Measurements from ENCODE around the gene RBM15.

RBM15 gene

GRCh38 chr1:110338886-110339406 is at the start of gene RBM15:
RBM15 (plus strand) TSS chr1:110339377; CDS start chr1:110339406, 29 bp downstream.
- DNase-seq: peak; percentile 100

GRCh38 chr1:110291241-110292030 is 47.7 kb upstream of the RBM15 start:
- DNase-seq: no peak

GRCh38 chr1:110292031-110292741 is 47.0 kb upstream of the RBM15 start:
- no peak for DNase-seq

- no peak for DNase-seq
These were observed 45.5 kb upstream of the RBM15 start for GRCh38 chr1:110293601-110294104.

GRCh38 chr1:110294308-110294707 is 44.9 kb upstream of the RBM15 start:
- no peak for DNase-seq

GRCh38 chr1:110298991-110299390 is 40.2 kb upstream of the RBM15 start:
- DNase-seq: no peak

GRCh38 chr1:110300412-110301085 is 38.6 kb upstream of the RBM15 start:
- no peak for DNase-seq

GRCh38 chr1:110302836-110303235 is 36.3 kb upstream of the RBM15 start:
- DNase-seq: no peak

GRCh38 chr1:110305900-110306420 is 33.2 kb upstream of the RBM15 start:
- no peak for DNase-seq

GRCh38 chr1:110307239-110307974 is 31.8 kb upstream of the RBM15 start:
- no peak for DNase-seq

- no peak for DNase-seq
These were observed 30.9 kb upstream of the RBM15 start for GRCh38 chr1:110308247-110308646.

GRCh38 chr1:110309139-110309538 is 30.0 kb upstream of the RBM15 start:
- DNase-seq: no peak

GRCh38 chr1:110309767-110310166 is 29.4 kb upstream of the RBM15 start:
- no peak for DNase-seq

GRCh38 chr1:110310300-110310699 is 28.9 kb upstream of the RBM15 start:
- DNase-seq: no peak

- DNase-seq: peak; percentile 8
These were observed 26.7 kb upstream of the RBM15 start for GRCh38 chr1:110312188-110313121.

- no peak for DNase-seq
These were observed 22.4 kb upstream of the RBM15 start for GRCh38 chr1:110316735-110317134.

GRCh38 chr1:110318046-110318445 is 21.1 kb upstream of the RBM15 start:
- no peak for DNase-seq

- DNase-seq: no peak
These were observed 19.6 kb upstream of the RBM15 start for GRCh38 chr1:110319332-110320167.

GRCh38 chr1:110320168-110320518 is 19.0 kb upstream of the RBM15 start:
- no peak for DNase-seq

GRCh38 chr1:110321045-110321444 is 18.1 kb upstream of the RBM15 start:
- DNase-seq: no peak
